BE2C (cell line): ENCODE results near the gene ZP1.

ENCODE experiments used
- DNase-seq: peaks from one replicate; pipeline ENCODE4 v3.0.0-alpha.2; 2020
- H3K27me3 ChIP-seq: fragments of 250-450 bp; sonication (Bioruptor Pico); 2 replicates; pipeline ENCODE4 v1.5.1; 2020; ENCODE audit warnings: mild to moderate bottlenecking
- H3K36me3 ChIP-seq: fragments of 250-450 bp; sonication (Bioruptor Pico); 2 replicates; pipeline ENCODE4 v1.5.1; 2020; ENCODE audit warnings: mild to moderate bottlenecking
- H3K4me1 ChIP-seq: fragments of 250-450 bp; sonication (Bioruptor Pico); 2 replicates; pipeline ENCODE4 v1.5.1; 2020
- H3K4me3 ChIP-seq: 2 replicates; pipeline ENCODE4 v1.5.1; 2011; ENCODE audit warnings: low read depth, low read length
- H3K9me3 ChIP-seq: fragments of 250-450 bp; sonication (Bioruptor Pico); 2 replicates; pipeline ENCODE4 v1.5.1; 2020
- TF ChIP-seq, protein P1 (sequence below): IDR thresholded peaks from 2 replicates; pipeline ENCODE4 v1.5.1; 2012; ENCODE audit warnings: mild to moderate bottlenecking, low read depth, low read length

Gene ZP1

DNA sequence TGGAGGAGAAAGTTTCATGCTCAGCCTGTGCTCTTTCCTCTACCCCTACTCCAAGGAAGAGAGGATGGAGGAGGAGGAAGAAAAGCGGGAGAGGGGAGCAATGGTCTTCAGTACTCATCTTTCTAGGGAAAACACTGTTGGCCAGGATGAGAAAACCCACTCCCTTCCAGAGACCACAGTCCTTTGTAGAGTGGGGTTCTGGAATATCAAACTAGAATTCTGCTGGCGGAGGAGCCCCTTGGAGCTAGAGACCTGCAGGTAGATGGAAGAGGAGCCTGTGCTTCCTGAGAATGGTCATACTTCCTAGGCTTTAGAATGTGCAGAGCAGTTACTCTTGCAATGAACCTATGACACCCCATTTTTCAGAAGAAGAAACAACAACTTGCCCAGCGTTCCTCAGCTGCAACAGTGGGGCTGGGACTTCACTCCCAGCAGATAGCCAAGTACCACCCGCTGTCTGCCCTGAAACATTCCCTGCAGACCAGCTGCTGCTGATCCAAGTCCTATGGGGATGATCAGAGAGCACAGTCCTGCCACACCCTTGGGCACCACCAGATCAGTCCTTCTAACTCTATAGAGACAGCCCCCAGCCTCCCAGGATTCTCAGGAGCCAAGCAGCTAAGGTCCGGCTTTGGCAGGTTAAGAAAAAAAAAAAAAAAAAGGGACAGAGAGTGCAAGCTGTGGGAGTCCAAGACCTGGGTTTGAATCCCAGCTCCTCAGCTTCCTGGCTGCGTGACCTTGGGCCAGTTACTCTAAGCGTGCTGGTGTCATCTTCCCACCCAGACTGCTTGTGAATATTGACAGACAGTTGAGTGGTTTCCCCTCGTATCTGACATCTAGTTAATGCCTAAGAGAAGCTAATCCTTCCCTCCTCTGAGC, 12.3 kb upstream of the ZP1 start:
- Histone ChIP-seq H3K27me3 (no peaks in the 10 kb centered on the region), H3K4me3 (no peak overlapping the region), H3K9me3 (no peaks in the 10 kb centered on the region), H3K36me3 (peaks cover 4% of the 10 kb centered on the region), H3K4me1 (no peaks in the 10 kb centered on the region)
- TF ChIP-seq, protein P1, sequence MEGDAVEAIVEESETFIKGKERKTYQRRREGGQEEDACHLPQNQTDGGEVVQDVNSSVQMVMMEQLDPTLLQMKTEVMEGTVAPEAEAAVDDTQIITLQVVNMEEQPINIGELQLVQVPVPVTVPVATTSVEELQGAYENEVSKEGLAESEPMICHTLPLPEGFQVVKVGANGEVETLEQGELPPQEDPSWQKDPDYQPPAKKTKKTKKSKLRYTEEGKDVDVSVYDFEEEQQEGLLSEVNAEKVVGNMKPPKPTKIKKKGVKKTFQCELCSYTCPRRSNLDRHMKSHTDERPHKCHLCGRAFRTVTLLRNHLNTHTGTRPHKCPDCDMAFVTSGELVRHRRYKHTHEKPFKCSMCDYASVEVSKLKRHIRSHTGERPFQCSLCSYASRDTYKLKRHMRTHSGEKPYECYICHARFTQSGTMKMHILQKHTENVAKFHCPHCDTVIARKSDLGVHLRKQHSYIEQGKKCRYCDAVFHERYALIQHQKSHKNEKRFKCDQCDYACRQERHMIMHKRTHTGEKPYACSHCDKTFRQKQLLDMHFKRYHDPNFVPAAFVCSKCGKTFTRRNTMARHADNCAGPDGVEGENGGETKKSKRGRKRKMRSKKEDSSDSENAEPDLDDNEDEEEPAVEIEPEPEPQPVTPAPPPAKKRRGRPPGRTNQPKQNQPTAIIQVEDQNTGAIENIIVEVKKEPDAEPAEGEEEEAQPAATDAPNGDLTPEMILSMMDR: no peak
- DNase-seq: no peak

DNA sequence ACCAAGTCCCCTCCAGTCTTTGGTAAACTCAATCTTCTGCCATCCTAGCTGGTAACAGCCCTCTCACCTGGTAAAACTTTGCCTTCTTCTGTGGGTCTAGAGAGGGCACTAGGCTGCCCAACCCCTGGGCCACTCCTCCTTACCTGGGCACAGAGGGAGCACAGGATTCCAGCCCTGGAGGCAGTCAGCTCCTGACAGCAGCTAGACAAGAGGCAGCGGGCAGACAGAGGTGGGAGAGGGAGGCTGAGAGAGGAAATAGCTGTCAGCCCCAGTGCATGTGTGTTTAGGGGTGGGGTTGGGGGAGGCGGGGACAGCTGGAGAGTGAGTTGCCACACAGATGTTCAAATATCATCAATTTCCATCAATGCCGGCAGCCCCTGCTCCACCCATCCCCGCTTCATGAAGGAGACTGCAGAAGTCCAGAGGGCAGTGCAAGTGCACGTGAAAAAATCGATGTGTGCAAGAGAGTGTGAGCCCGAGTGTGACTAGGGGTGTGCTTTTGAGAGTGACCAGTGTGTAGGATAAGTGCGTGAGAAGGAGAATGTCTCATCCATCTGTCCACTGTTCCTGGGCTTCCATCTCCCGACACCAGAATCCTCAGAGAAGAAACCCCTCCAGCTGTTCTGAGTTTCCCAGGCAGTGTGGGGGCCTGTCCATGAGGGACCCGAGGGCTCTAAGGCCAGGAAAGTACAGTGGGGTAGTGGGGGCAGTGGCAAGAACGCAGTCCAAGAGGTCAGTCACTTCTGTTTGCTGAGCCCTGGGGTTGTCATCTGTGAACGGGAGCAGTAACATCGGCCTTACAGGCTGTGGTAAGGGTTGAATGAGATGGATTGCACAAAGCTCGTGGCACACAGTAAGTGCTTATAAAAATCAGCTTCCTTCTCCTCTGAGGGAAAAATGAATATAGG, 11.4 kb upstream of the ZP1 start, which contains the start of gene PTGDR2:
PTGDR2 (minus strand) TSS at position 225 of the 908 bp plus-strand sequence. CDS start 2,228 bp downstream, outside the sequence.
- Histone ChIP-seq H3K27me3 (no peaks in the 10 kb centered on the region), H3K9me3 (no peaks in the 10 kb centered on the region), H3K4me3 (no peak within 1 kb of the TSS), H3K36me3 (no peaks in the 10 kb centered on the region; the same call in 1 of the 2 replicates), H3K4me1 (no peaks in the 10 kb centered on the region)
- DNase-seq: no peak
- TF ChIP-seq, protein P1: no peak

DNA sequence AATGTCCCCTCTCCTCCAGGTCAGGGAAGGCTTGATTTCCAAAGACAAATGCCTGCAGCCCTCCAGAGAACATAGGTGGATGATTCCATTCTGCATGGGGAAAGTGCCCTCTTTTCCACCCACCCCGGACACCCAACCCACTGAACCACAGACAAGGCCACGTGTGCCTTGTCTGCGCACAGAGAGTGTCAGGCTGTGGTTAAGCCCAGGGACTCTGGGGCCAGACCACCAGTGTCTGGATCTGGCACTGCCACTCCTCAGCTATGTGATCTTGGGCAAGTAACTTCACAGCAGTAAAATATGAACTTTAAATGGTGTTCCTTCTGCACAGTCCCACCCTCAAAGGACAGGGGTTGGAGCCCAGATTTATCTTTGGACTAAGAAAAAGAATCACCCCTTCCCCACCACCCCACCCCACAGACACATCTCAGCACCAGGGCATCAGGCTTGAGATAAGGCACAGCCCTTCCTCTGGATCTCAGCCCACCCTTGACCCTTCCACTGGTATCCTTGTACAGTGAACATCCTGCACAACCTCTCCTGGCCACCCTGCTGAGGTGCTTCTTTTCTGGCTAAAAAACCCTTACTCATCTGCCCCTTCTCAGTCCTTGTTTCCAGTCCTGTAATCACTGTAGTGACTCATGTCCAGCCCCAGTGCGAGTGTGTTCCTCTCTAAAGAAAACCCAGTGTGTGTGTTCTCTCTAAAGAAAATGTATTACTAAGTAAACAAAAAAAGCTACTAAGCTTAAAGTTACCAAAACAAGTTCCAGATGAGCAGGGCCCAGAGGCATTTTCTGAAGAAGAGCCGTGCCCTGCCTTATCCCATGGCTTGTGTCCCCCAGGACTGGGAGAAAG, 9.7 kb upstream of the ZP1 start:
- H3K4me1 ChIP-seq: no peaks in the 10 kb centered on the region
- H3K27me3 ChIP-seq: no peaks in the 10 kb centered on the region
- TF ChIP-seq, protein P1: no peak
- H3K9me3 ChIP-seq: no peaks in the 10 kb centered on the region
- no peaks in the 10 kb centered on the region for H3K36me3 ChIP-seq
- DNase-seq: no peak
- no peak overlapping the region for H3K4me3 ChIP-seq

DNA sequence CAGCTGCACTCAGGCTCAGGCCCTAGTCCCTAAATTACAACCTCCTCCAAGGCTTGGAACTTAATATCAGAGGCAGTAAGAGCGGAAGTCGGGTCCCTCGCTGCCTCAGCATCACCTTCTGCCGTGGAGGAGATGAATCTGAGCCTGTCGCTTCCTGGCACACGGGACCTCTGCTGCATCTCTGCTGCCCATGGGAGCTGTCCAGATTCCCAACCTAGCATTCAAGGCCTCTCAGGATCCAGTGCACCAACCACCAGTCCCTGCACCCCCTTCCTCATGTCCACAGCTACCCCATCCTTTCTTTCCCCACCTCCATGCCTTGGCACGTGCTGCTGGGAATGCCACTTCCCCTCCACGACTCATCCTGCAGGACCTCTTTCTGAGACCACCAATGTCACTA, 9.1 kb upstream of the ZP1 start:
- TF ChIP-seq, protein P1: no peak

DNA sequence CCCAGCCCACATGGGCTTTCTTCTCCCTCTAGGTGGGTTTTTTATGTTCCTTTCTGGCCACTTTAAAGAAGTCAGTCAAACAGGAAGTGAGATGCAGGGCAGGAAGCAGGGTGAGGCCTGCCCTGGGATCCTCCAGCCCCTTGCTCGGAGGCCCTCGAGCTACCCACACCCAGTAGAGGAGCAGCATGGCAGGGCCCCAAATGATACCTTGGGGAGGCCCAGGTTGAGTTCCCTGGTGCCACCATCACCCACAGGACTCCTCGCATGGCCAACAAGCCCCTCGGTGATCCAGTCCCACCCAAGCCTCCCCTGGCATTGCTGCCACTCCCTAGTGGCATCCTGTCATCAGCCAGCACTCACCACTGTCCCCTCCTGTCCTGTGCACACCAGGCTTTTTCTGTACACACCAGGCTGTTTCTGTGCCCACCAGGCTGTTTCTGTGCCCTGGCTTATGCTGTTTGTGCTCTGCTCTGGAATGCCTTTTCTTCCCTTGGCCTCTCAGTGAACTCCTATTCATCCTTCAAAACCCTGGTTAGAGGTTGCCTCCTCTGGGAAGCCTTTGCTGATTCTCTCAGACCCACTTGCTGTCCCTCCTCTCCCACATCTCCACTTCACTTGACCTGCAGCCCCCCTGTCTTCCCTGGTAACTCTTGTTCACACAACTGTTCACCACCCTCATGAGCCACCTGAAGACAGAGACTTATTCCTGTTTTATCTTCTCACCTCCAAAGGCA, 8.4 kb upstream of the ZP1 start:
- Histone ChIP-seq H3K9me3 (no peaks in the 10 kb centered on the region), H3K36me3 (no peaks in the 10 kb centered on the region), H3K4me3 (no peak overlapping the region), H3K27me3 (no peaks in the 10 kb centered on the region), H3K4me1 (no peaks in the 10 kb centered on the region)
- DNase-seq: no peak
- TF ChIP-seq, protein P1: no peak

More for the DNA sequence above, 9.1 kb upstream of the ZP1 start:
- Histone ChIP-seq H3K4me1 (no peaks in the 10 kb centered on the region), H3K9me3 (no peaks in the 10 kb centered on the region), H3K27me3 (no peaks in the 10 kb centered on the region), H3K4me3 (no peak overlapping the region), H3K36me3 (no peaks in the 10 kb centered on the region)
- DNase-seq: no peak
